Measurements from ENCODE around the gene RPS3A.
A peak's percentile ranks its signal among the peaks of the same experiment; 100 is the strongest.

The RPS3A gene

DNA sequence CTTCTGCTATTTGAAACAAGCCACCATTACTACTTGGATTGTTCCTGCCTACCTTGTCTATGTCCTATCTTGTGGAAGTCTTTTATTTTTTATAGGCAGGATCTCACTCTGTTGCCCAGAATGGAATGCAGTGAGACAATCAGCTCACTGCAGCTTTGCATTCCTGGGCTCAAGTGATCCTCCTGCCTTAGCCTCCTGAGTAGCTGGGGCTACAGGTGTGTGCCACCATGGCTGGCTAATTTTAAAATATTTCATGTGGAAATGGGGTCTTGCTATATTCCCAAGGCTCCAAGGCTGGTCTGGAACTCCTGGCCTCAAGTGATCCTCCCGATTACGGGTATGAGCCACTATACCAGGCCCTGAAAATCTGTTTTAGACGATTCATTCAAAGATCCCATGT is 7.6 kb downstream of the RPS3A start:
- no peak overlapping the region for H2BK12ac ChIP-seq (ENCODE audit: low read length)
- WGBS (ENCODE audit: extremely low coverage, insufficient coverage, insufficient read length), result no CpG with 5 or more reads among the region's 3 CpGs
- H4K91ac ChIP-seq (ENCODE audit: low read depth, low read length), result no peak overlapping the region
- H4K8ac ChIP-seq (ENCODE audit: low read depth, low read length), result no peak overlapping the region
- H3K36me3 ChIP-seq (ENCODE audit: control insufficient read depth in 1 of 2, insufficient read depth in 2 of 2, low read length in 2 of 2), result peaks cover 24 to 39% of the 10 kb centered on the region in 2 experiments
- no peaks in the 10 kb centered on the region for H3K79me2 ChIP-seq (ENCODE audit: control insufficient read depth, insufficient read depth, low read length, poor library complexity)
- H2AK5ac ChIP-seq (ENCODE audit: low read length), result no peak overlapping the region
- H3K9ac ChIP-seq (ENCODE audit: low read length), result no peak overlapping the region
- H3K79me1 ChIP-seq (ENCODE audit: low read length), result no peaks in the 10 kb centered on the region
- H3K4me3 ChIP-seq (ENCODE audit: low read depth, low read length), result no peak overlapping the region
- no peak overlapping the region for H3K4ac ChIP-seq (ENCODE audit: low read depth, low read length)
- H3K18ac ChIP-seq (ENCODE audit: low read length), result no peak overlapping the region
- no peak overlapping the region for H3K4me2 ChIP-seq (ENCODE audit: low read length)
- no peak overlapping the region for H2BK120ac ChIP-seq (ENCODE audit: insufficient read depth, low read length, poor library complexity)
- no peak overlapping the region for H2BK5ac ChIP-seq (ENCODE audit: low read depth, low read length, poor library complexity)
- no peak overlapping the region for H4K12ac ChIP-seq (ENCODE audit: low read depth, low read length)
- no peak overlapping the region for H3K23ac ChIP-seq (ENCODE audit: low read length)
- H3K27ac ChIP-seq (ENCODE audit: low read depth, low read length), result no peak overlapping the region
- H2AFZ ChIP-seq (ENCODE audit: insufficient read depth, low read length, poor library complexity), result no peak overlapping the region
- H3K14ac ChIP-seq (ENCODE audit: low read length), result no peak overlapping the region
- H3K4me1 ChIP-seq (ENCODE audit: control insufficient read depth in 1 of 2, insufficient read depth in 2 of 2, low read length in 2 of 2), result no peaks in the 10 kb centered on the region
- H3K9me3 ChIP-seq (ENCODE audit: insufficient read depth, low read depth, low read length), result peaks cover 2% of the 10 kb centered on the region
- no peak for DNase-seq
- H3K27me3 ChIP-seq (ENCODE audit: insufficient read depth, low read length), result no peaks in the 10 kb centered on the region

DNA sequence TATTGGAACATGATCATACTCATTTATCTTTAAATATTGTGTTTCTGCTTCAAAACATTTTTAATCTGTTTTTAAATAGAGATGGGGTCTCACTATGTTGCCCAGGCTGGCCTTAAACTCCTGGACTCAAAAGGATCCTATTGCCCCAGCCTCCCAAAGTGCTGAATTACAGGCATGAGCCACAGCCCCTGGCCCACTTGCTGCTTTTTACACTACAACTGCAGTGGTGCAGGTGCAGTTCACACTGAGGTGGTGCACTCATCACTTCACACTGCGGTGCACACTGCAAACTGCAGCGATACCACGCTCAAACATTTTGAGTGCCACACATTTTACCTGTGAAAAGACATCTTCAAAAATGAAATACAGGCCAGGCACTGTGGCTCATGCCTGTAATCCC is 10.8 kb downstream of the RPS3A start:
- no peak overlapping the region for H4K8ac ChIP-seq (ENCODE audit: low read depth, low read length)
- H3K4me2 ChIP-seq (ENCODE audit: low read length), result no peak overlapping the region
- H3K9ac ChIP-seq (ENCODE audit: low read length), result no peak overlapping the region
- no peak overlapping the region for H3K4me3 ChIP-seq (ENCODE audit: low read depth, low read length)
- no peak overlapping the region for H2AFZ ChIP-seq (ENCODE audit: insufficient read depth, low read length, poor library complexity)
- peaks cover 2% of the 10 kb centered on the region for H3K9me3 ChIP-seq (ENCODE audit: insufficient read depth, low read depth, low read length)
- H3K4ac ChIP-seq (ENCODE audit: low read depth, low read length), result no peak overlapping the region
- DNase-seq, result no peak
- no peak overlapping the region for H2BK12ac ChIP-seq (ENCODE audit: low read length)
- no peak overlapping the region for H2BK5ac ChIP-seq (ENCODE audit: low read depth, low read length, poor library complexity)
- H3K79me1 ChIP-seq (ENCODE audit: low read length), result no peaks in the 10 kb centered on the region
- H3K23ac ChIP-seq (ENCODE audit: low read length), result peak overlapping the region; percentile 63
- no peaks in the 10 kb centered on the region for H3K27me3 ChIP-seq (ENCODE audit: insufficient read depth, low read length)
- no peak overlapping the region for H3K27ac ChIP-seq (ENCODE audit: low read depth, low read length)
- H2AK5ac ChIP-seq (ENCODE audit: low read length), result no peak overlapping the region
- no peak overlapping the region for H3K18ac ChIP-seq (ENCODE audit: low read length)
- peaks cover 23 to 27% of the 10 kb centered on the region in 2 experiments for H3K36me3 ChIP-seq (ENCODE audit: control insufficient read depth in 1 of 2, insufficient read depth in 2 of 2, low read length in 2 of 2)
- no peak overlapping the region for H3K14ac ChIP-seq (ENCODE audit: low read length)
- no CpG with 5 or more reads among the region's 3 CpGs for WGBS (ENCODE audit: extremely low coverage, insufficient coverage, insufficient read length)
- H4K12ac ChIP-seq (ENCODE audit: low read depth, low read length), result no peak overlapping the region
- H3K4me1 ChIP-seq (ENCODE audit: control insufficient read depth in 1 of 2, insufficient read depth in 2 of 2, low read length in 2 of 2), result no peaks in the 10 kb centered on the region
- H3K79me2 ChIP-seq (ENCODE audit: control insufficient read depth, insufficient read depth, low read length, poor library complexity), result no peaks in the 10 kb centered on the region
- no peak overlapping the region for H2BK120ac ChIP-seq (ENCODE audit: insufficient read depth, low read length, poor library complexity)
- no peak overlapping the region for H4K91ac ChIP-seq (ENCODE audit: low read depth, low read length)

DNA sequence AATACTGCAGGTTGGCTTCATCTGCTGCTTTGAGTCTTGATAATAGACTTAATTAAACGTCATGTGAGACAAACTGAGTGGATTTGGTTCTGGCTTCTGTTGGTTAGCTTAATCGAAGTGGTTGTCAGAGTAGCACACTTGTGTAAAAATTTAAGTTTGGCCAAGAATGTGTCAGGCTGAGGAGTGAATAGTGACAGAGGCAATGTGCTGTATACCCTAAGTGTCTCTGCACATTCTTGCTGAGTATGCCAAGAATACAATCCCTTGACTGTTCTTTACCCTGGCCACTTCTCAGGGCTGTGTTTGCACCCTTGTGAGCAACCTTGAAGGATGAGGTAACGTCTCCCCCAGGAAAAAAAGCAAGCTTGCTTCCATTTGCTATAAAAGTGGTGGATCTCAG is 14.9 kb downstream of the RPS3A start:
- Histone ChIP-seq H4K12ac (ENCODE audit: low read depth, low read length) (no peak overlapping the region), H3K79me2 (ENCODE audit: control insufficient read depth, insufficient read depth, low read length, poor library complexity) (no peaks in the 10 kb centered on the region), H3K36me3 (ENCODE audit: control insufficient read depth in 1 of 2, insufficient read depth in 2 of 2, low read length in 2 of 2) (peaks cover 9 to 10% of the 10 kb centered on the region in 2 experiments), H3K27ac (ENCODE audit: low read depth, low read length) (no peak overlapping the region), H3K4me1 (ENCODE audit: control insufficient read depth in 1 of 2, insufficient read depth in 2 of 2, low read length in 2 of 2) (no peaks in the 10 kb centered on the region), H2BK5ac (ENCODE audit: low read depth, low read length, poor library complexity) (no peak overlapping the region), H3K18ac (ENCODE audit: low read length) (no peak overlapping the region), H3K4ac (ENCODE audit: low read depth, low read length) (no peak overlapping the region), H3K27me3 (ENCODE audit: insufficient read depth, low read length) (no peaks in the 10 kb centered on the region), H2BK12ac (ENCODE audit: low read length) (no peak overlapping the region), H3K23ac (ENCODE audit: low read length) (no peak overlapping the region), H3K9ac (ENCODE audit: low read length) (no peak overlapping the region), H3K4me3 (ENCODE audit: low read depth, low read length) (no peak overlapping the region), H3K9me3 (ENCODE audit: insufficient read depth, low read depth, low read length) (peaks cover 2% of the 10 kb centered on the region), H2AFZ (ENCODE audit: insufficient read depth, low read length, poor library complexity) (no peak overlapping the region), H2BK120ac (ENCODE audit: insufficient read depth, low read length, poor library complexity) (no peak overlapping the region), H3K79me1 (ENCODE audit: low read length) (no peaks in the 10 kb centered on the region), H4K91ac (ENCODE audit: low read depth, low read length) (no peak overlapping the region), H2AK5ac (ENCODE audit: low read length) (no peak overlapping the region), H4K8ac (ENCODE audit: low read depth, low read length) (no peak overlapping the region), H3K14ac (ENCODE audit: low read length) (no peak overlapping the region), H3K4me2 (ENCODE audit: low read length) (no peak overlapping the region)
- no peak for DNase-seq
- no CpG with 5 or more reads among the region's 3 CpGs for WGBS (ENCODE audit: extremely low coverage, insufficient coverage, insufficient read length)

DNA sequence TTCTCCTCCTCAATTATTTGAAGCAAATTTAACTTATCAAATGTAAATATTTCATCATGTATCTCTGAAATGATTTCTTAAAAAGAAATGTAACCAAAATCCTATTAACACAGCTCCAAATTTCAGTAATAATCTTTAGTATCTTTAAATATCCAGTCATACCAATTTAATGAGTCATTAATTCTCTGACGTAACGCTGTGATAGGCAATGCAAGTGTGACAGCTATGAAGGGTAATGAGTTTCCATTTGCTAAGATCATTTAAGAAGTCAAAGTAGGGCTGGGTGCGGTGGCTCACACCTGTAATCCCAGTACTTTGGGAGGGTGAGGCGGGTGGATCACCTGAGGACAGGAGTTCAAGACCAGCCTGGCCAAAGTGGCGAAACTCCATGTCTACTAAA is 15.6 kb downstream of the RPS3A start:
- H4K8ac ChIP-seq (ENCODE audit: low read depth, low read length), result no peak overlapping the region
- H3K27me3 ChIP-seq (ENCODE audit: insufficient read depth, low read length), result no peaks in the 10 kb centered on the region
- no peak for DNase-seq
- H3K79me2 ChIP-seq (ENCODE audit: control insufficient read depth, insufficient read depth, low read length, poor library complexity), result no peaks in the 10 kb centered on the region
- no peak overlapping the region for H3K4ac ChIP-seq (ENCODE audit: low read depth, low read length)
- H4K12ac ChIP-seq (ENCODE audit: low read depth, low read length), result no peak overlapping the region
- peaks cover 8 to 13% of the 10 kb centered on the region in 2 experiments for H3K36me3 ChIP-seq (ENCODE audit: control insufficient read depth in 1 of 2, insufficient read depth in 2 of 2, low read length in 2 of 2)
- H3K18ac ChIP-seq (ENCODE audit: low read length), result no peak overlapping the region
- H3K27ac ChIP-seq (ENCODE audit: low read depth, low read length), result no peak overlapping the region
- H3K79me1 ChIP-seq (ENCODE audit: low read length), result no peaks in the 10 kb centered on the region
- peaks cover 2% of the 10 kb centered on the region for H3K9me3 ChIP-seq (ENCODE audit: insufficient read depth, low read depth, low read length)
- H2AK5ac ChIP-seq (ENCODE audit: low read length), result no peak overlapping the region
- no peak overlapping the region for H3K9ac ChIP-seq (ENCODE audit: low read length)
- no peak overlapping the region for H2BK12ac ChIP-seq (ENCODE audit: low read length)
- no peak overlapping the region for H2BK5ac ChIP-seq (ENCODE audit: low read depth, low read length, poor library complexity)
- no peaks in the 10 kb centered on the region for H3K4me1 ChIP-seq (ENCODE audit: control insufficient read depth in 1 of 2, insufficient read depth in 2 of 2, low read length in 2 of 2)
- H2BK120ac ChIP-seq (ENCODE audit: insufficient read depth, low read length, poor library complexity), result no peak overlapping the region
- H3K23ac ChIP-seq (ENCODE audit: low read length), result no peak overlapping the region
- H3K4me3 ChIP-seq (ENCODE audit: low read depth, low read length), result no peak overlapping the region
- WGBS (ENCODE audit: extremely low coverage, insufficient coverage, insufficient read length), result no CpG with 5 or more reads among the region's 5 CpGs
- H2AFZ ChIP-seq (ENCODE audit: insufficient read depth, low read length, poor library complexity), result no peak overlapping the region
- H3K14ac ChIP-seq (ENCODE audit: low read length), result no peak overlapping the region
- H3K4me2 ChIP-seq (ENCODE audit: low read length), result no peak overlapping the region
- no peak overlapping the region for H4K91ac ChIP-seq (ENCODE audit: low read depth, low read length)

Data from trophoblast cell (in vitro differentiated cells and primary cell).